Measurements from ENCODE around the gene CCDC179.

Gene CCDC179

GRCh38 chr11:22860241-22860640, at the start of gene CCDC179:
CCDC179 (minus strand) TSS chr11:22860474; CDS start chr11:22860421, 53 bp downstream.
- DNase-seq (ENCODE audit: low read depth in 3 of 3): no peak

DNA sequence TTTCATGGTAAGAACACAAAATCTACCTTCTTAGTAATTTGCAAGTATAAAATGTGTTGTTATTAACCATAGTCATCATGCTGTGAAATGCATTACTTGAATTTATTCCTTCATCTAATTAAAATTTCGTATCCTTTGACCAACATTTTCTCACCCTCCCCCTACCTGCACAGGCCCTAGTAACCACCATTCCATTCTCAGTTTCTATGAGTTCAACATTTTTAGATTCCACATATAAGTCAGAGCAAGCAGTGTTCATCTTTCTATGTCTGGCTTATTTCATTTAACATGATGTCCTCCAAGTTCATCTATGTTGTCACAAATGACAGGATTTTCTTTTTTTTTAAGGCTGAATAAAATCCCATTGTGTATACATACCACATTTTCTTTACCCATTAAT, 43.5 kb upstream of the CCDC179 start:
- no peak for DNase-seq (ENCODE audit: low read depth in 3 of 3)

- DNase-seq (ENCODE audit: low read depth in 3 of 3): no peak
Observed at GRCh38 chr11:22901603-22902002, 41.3 kb upstream of the CCDC179 start.

GRCh38 chr11:22900764-22901486, 40.7 kb upstream of the CCDC179 start:
- DNase-seq (ENCODE audit: low read depth in 3 of 3): no peak

GRCh38 chr11:22898036-22898435, 37.8 kb upstream of the CCDC179 start:
- no peak for DNase-seq (ENCODE audit: low read depth in 3 of 3)

GRCh38 chr11:22890227-22890626, 30.0 kb upstream of the CCDC179 start:
- no peak for DNase-seq (ENCODE audit: low read depth in 3 of 3)

GRCh38 chr11:22884217-22884616, 23.9 kb upstream of the CCDC179 start:
- no peak for DNase-seq (ENCODE audit: low read depth in 3 of 3)

DNA sequence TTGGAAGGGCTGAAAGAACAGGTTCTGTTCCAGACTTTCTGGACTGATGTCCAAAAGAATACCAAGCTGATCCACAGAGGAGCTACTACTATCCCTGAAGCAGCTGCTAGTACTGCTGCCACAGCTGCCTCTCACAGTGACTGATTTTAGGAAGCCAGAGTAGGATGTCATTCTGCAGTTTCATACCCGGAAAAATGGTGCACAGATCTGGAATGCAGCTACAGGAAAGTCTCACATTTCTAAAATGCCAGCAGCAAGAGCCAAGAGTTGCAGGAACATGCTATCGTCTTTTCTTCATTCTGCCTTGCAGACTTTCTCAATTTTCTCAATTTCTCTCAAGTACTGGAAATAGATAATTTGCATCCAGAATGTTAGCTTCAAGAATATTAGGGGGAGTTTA, 19.4 kb upstream of the CCDC179 start:
- no peak for DNase-seq (ENCODE audit: low read depth in 3 of 3)

DNA sequence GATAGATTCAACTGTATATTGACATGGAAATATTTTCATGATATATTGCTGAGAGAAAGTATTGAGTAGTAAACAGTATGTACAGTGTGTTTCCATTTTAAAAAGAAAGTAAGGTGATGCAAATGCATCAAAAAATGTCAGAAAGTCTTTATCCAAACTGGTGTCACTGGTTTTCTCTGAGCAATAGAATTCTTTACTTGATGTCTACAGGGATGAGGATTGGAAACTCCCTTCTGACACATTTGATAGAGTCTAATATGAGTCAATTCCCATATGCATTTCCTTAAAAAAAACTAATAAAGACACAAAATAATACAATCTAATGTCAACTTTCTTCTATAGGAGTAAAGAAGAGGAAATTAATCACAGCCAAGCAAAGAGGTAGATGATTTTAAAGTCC, 18.3 kb upstream of the CCDC179 start:
- DNase-seq (ENCODE audit: low read depth in 3 of 3): no peak

DNA sequence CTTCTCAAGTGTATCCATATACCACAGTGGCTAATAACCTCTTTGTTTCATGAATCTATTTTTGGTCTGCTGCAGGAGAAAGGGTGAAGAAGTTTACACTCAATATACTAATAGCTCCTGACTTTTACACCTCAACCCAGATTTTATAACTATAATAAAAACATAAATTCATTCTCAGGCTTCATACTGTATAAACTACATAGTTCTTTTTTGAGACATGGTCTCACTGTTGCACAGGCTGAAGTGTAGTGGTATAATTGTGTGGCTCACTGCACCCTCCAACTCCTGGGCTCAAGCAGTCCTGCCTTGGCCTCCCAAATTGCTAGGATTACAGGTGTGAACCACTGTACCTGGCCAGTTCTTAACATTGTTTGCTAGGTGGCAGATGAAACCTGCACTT, 17.8 kb upstream of the CCDC179 start:
- DNase-seq (ENCODE audit: low read depth in 3 of 3): no peak

DNA sequence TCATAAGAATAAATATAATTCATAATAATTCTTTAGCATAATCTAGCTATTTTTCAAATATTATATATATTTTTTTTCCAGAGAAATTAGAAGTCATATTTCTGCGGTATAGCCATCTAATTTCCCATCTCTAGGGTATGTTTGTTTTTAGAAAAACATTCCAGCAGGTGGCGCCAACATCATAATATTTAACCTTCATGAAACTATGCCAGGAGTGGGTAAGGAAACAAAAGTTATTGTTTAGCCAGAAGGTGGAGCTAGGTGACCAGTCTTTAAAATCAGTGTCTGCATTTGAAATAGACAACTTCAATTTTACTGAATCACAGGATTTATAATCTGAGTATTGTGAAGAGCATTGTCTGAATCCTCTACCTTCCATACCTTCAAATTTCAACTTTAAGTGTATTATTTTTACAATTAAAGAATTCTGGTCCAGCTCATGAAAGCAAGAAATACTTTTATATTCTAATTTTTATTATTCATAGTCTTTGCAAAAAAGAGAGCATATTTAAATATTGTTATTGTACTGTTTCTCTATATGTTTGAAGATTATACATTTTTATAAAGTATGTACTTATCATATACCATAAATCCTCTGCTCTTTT, 15.7 kb upstream of the CCDC179 start:
- peak in 2 of 3 experiments; percentile 11 to 41 for DNase-seq (ENCODE audit: low read depth in 3 of 3)

- DNase-seq (ENCODE audit: low read depth in 3 of 3): no peak
Observed at GRCh38 chr11:22869325-22869724, 9.1 kb upstream of the CCDC179 start.

GRCh38 chr11:22859756-22860155, 518 bp downstream of the CCDC179 start:
- no peak for DNase-seq (ENCODE audit: low read depth in 3 of 3)

GRCh38 chr11:22851477-22851876, 8.8 kb downstream of the CCDC179 start:
- no peak for DNase-seq (ENCODE audit: low read depth in 3 of 3)

GRCh38 chr11:22846726-22847125, 13.5 kb downstream of the CCDC179 start:
- no peak for DNase-seq (ENCODE audit: low read depth in 3 of 3)

DNA sequence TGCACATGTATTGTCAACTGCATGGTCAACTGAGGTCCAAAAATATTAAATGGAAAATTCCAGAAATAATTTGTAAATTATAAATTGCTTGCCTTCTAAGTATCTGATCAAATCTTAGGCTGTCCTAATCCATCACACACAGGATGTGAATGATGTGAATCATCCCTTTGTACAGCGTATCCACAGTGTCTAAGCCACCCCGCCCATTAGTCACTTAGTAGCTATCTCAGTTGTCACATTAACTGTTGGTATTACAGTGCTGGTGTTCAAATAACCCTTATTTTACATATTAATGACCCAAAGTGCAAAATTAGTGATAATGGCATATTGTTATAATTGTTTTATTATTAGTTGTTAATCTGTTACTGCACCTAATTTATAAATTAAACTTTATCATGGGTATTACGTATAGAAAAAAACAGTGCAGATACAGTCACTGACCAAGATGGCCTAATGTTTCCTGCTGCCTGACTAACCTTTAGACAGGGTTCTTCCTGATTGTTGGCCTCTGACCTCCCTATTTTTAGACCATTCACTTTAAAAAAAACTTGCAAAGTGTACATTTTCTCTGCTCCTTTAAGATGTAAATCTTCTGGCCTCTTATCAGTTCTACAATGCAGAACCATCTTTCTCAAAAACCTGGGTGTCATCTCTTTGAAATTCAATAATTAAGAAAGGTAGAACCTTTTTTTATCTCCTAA, 27.8 kb downstream of the CCDC179 start:
- no peak for DNase-seq (ENCODE audit: low read depth in 3 of 3)

DNA sequence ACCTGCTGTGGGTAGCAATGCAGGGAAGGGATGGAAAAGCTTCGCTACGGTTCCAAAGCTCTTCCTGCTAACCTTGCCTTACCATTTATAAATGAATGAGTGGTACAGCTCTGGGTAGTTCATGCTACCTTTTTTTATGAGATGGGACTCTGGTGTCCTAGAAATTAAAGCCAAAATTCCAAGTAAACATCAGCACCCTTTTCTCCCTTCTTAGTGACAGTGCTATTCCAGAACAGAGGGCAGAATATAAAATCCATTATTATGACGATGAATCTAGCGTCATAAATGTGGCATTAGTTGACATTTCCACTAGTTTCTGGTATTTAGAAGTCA, 30.2 kb downstream of the CCDC179 start:
- DNase-seq (ENCODE audit: low read depth in 3 of 3): no peak

DNA sequence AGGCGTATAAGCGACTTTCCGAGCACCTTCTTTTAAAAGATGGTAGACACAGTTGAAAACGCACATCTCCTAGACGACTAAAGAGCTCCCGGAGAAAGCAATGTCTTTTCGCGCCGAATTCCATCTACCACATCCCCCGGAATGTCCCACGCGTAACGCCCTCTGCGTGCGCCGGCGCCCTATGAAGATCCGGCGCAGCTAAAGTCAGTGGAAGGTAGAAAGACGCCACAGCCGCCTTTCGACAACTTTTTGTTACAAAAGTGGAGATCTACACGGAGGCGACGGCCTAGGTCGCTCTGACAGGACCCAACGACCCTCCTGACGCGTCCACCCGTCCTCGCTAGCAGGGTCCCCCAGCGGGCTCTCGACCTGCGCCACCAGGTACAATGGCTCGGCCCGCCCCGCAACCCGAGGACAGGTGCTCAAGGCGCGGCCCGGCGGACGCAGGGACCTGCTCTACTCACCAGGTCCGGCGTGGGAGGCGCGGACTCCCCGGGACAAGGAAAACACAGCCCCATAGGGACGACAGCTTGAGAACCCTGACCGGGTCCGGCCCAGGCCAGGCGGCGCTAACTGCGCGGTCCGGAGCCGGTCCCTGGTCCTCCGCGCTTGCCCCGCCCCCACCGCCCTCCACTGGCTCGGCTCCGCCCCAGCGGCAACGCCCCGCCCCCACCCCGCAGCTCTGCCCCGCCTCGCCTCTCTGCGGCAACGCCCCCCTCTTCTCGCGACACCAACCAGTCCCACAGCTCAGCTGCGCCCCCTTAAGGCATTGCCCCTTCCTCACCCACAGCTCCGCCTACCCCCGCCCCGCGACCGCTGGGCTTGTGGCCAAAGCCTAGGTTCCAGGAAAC, 30.8 kb downstream of the CCDC179 start, which contains the start of gene SVIP:
Gene SVIP, minus strand, starts transcription at position 571 of the 851 bp plus-strand sequence. Its CDS starts 53 bp downstream, at position 518.
- peak; percentile 86 to 92 (median 90) for DNase-seq (ENCODE audit: low read depth in 3 of 3)

DNA sequence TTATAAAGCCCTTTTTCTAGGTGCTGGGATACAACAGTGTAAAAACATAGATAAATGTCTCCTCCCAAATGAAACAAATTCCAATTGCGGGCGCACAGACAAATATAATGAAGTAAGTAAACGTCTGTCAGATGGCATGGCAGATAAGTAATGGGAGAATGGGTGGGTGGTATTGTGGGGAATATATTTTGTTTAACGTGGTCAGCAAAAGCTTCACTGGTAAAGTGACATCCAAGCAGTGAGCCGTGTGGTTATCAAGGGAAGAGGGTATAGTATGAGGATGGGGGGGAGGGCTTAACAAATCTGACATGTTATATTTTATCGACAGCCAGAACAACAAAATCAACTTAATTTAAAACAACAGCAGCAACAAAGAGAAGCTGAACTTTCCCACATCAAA, 31.9 kb downstream of the CCDC179 start:
- DNase-seq (ENCODE audit: low read depth in 3 of 3): no peak

GRCh38 chr11:22822203-22822602, 38.1 kb downstream of the CCDC179 start:
- no peak for DNase-seq (ENCODE audit: low read depth in 3 of 3)

DNA sequence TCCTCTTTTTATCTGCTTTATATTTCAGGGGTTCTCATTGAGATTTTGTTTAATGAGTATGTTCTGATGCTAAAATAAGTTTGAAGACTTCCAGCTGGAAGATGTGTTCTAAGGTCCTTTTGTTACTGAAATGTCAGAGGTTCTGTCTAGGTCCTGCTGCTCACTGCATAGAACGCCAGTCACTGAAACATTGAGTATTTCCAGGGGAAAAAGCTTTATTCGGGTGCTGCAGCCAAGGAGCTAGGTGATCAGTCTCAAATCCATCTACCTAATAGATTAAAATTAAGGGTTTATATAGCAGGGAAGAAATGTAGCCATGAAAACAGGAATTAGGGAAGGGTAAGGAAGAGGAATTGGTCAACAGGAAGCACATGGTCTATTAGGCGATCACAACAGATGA, 50.4 kb downstream of the CCDC179 start:
- no peak for DNase-seq (ENCODE audit: low read depth in 3 of 3)

- DNase-seq (ENCODE audit: low read depth in 3 of 3): no peak
Observed at GRCh38 chr11:22808571-22809197, 51.6 kb downstream of the CCDC179 start.
